HepG2 (cell line): ENCODE results near the gene AXIN2. TPM values are rescaled to one million over a fixed set of nuclear protein-coding genes. Genes with fewer than 3 reads are reported as not detected.

Experiments
- ATAC-seq: fragments of 200-7000 bp; cut with Tn5 transposase; 3 replicates; pipeline ENCODE4 v1.9.1; 2020; ENCODE audit warnings: mild to moderate bottlenecking, moderate library complexity
- BruUV-seq: library from RNA; stranded (reverse); fragments of 400-500 nt; replicated peaks from 2 replicates; lab custom pipeline; 2021; lab: Mats Ljungman, UMichigan
- CTCF ChIA-PET: fragments of 300-600 bp; formaldehyde crosslinking; extraction: SDS; loops from one replicate; lab custom pipeline; 2021; ENCODE audit warnings: low total read pairs, inconsistent platforms, low intra/inter-chr PET ratio; lab: Yijun Ruan, JAX
- POLR2A ChIA-PET: fragments of 350-600 bp; sonication (Branson Sonifier 250); formaldehyde crosslinking; loops from one replicate; lab custom pipeline; 2020; ENCODE audit warnings: antibody characterized with exemption, inconsistent platforms; lab: Yijun Ruan, JAX
- DNase-seq: peaks from one replicate; pipeline ENCODE4 v3.0.0-alpha.2; 2015; ENCODE audit warnings: low spot score
- FAIRE-seq: peaks from 3 replicates; lab custom pipeline; 2011; peaks lifted over from hg19 to GRCh38; lab: Jason Lieb, UNC
- H2AFZ ChIP-seq: one replicate; pipeline ENCODE4 v1.6.1; 2011; ENCODE audit warnings: low read length, inconsistent platforms
- H3K27ac ChIP-seq: fragments of 300-600 bp; 3 replicates; pipeline ENCODE4 v1.8.0; 2011; ENCODE audit warnings: mixed run types, mild to moderate bottlenecking, mixed read lengths, low read length, inconsistent platforms; ENCODE audit not compliant: insufficient read depth; ENCODE audit errors: extremely low read length
- H3K27me3 ChIP-seq, 2 experiments: fragments of 200-600 bp in 1 of 2; 2 replicates in 1 of 2; 3 replicates in 1 of 2; pipeline versions ENCODE4 v1.6.0 to v1.8.0; 2011; ENCODE audit warnings: low read length in 2 of 2, mild to moderate bottlenecking in 2 of 2, moderate library complexity in 2 of 2, inconsistent platforms in 1 of 2; ENCODE audit not compliant: insufficient read depth in 2 of 2, control insufficient read depth in 1 of 2
- H3K36me3 ChIP-seq, 2 experiments: fragments of 200-600 bp in 1 of 2; replicated peaks in 1 of 2; 2 replicates in 1 of 2; 3 replicates in 1 of 2; pipeline versions ENCODE4 v1.5.1 to v1.8.0; 2011; ENCODE audit warnings: low read length in 2 of 2, inconsistent platforms in 1 of 2; ENCODE audit not compliant: insufficient read depth in 2 of 2, control insufficient read depth in 1 of 2
- H3K4me1 ChIP-seq: 2 replicates; pipeline ENCODE4 v1.5.1; 2012; ENCODE audit warnings: low read length, inconsistent platforms; ENCODE audit not compliant: insufficient read depth
- H3K4me2 ChIP-seq: 2 replicates; pipeline ENCODE4 v1.6.0; 2011; ENCODE audit warnings: low read depth, low read length, inconsistent platforms
- H3K4me3 ChIP-seq, 3 experiments: fragments of 200-600 bp in 1 of 3; sonication (generic), shearing (Covaris generic) in 1 of 3; replicated peaks in 1 of 3; 2 replicates each; pipeline ENCODE4 v1.5.1; 2011 to 2016; ENCODE audit warnings: low read length in 3 of 3, inconsistent platforms in 2 of 3, low read depth in 2 of 3, mild to moderate bottlenecking in 2 of 3, control low read depth in 1 of 3, mixed read lengths in 1 of 3; ENCODE audit not compliant: insufficient read depth in 1 of 3
- H3K79me2 ChIP-seq: one replicate; pipeline ENCODE4 v1.6.1; 2011; ENCODE audit warnings: low read length, inconsistent platforms; ENCODE audit not compliant: insufficient read depth
- H3K9ac ChIP-seq: 2 replicates; pipeline ENCODE4 v1.6.0; 2011; ENCODE audit warnings: mild to moderate bottlenecking, low read depth, low read length, inconsistent platforms; ENCODE audit not compliant: insufficient read depth
- H3K9me3 ChIP-seq: 2 replicates; pipeline ENCODE4 v1.5.1; 2012; ENCODE audit warnings: mild to moderate bottlenecking, low read length
- H4K20me1 ChIP-seq: 2 replicates; pipeline ENCODE4 v1.6.0; 2011; ENCODE audit warnings: inconsistent platforms, mild to moderate bottlenecking, low read length, moderate library complexity; ENCODE audit not compliant: insufficient read depth
- HNRNPL ChIP-seq: fragments of 200-400 bp; formaldehyde crosslinking; IDR thresholded peaks from 2 replicates; pipeline ENCODE4 v1.6.1; 2017; ENCODE audit warnings: mild to moderate bottlenecking, low read depth, low read length
- KDM2A ChIP-seq: sonication (generic); formaldehyde crosslinking; IDR thresholded peaks from 2 replicates; pipeline ENCODE4 v1.4.0; 2020; ENCODE audit warnings: low read depth, missing genetic modification reagents, borderline replicate concordance
- NFATC3 ChIP-seq: sonication (generic); formaldehyde crosslinking; IDR thresholded peaks from 2 replicates; pipeline ENCODE4 v1.5.1; 2020; ENCODE audit warnings: mild to moderate bottlenecking, missing genetic modification reagents
- RBM22 ChIP-seq: fragments of 200-400 bp; formaldehyde crosslinking; optimal IDR thresholded peaks from 2 replicates; pipeline ENCODE3; 2017; ENCODE audit warnings: mild to moderate bottlenecking, low read length, moderate library complexity
- ZNF343 ChIP-seq: sonication (generic); formaldehyde crosslinking; IDR thresholded peaks from 2 replicates; pipeline ENCODE4 v1.4.0; 2020; ENCODE audit warnings: mild to moderate bottlenecking, missing genetic modification reagents
- ZNF543 ChIP-seq: sonication (generic); formaldehyde crosslinking; IDR thresholded peaks from 2 replicates; pipeline ENCODE4 v1.4.0; 2020; ENCODE audit warnings: mild to moderate bottlenecking, missing genetic modification reagents
- WGBS: methylation state at CpG from one replicate; pipeline ENCODE4 v1.1.6; 2017; ENCODE audit warnings: low lambda C conversion rate; 5-methylcytosine and 5-hydroxymethylcytosine counted together
- in situ Hi-C: cut with HindIII; loops from 2 replicates; pipeline ENCODE4 v1.10.0; 2017; ENCODE audit warnings: low pct_unique_long_range_greater_than_20kb; ENCODE audit not compliant: extremely low pct_ligation_motif_present
- intact Hi-C: fragments of 100-400 bp; cut with micrococcal nuclease; formaldehyde crosslinking; loops from one replicate; pipeline ENCODE4 v1.10.0; 2022; ENCODE audit not compliant: unreplicated experiment
- polyA plus RNA-seq, 8 experiments: library from polyadenylated mRNA; depleted of rRNA in 3 of 8; stranded (reverse) in 7 of 8; unstranded in 1 of 8; fragments of >200 nt; fragmentation: Illumina TruSeq in 4 of 8; extraction: Trizol in 4 of 8; gene quantifications; 2 replicates each; pipeline versions ENCODE4 v1.2.1 to v1.2.3, GENCODE V29; 2011 to 2016; ENCODE audit warnings: low read depth in 4 of 8, missing spikeins in 1 of 8, mixed read lengths in 1 of 8; ENCODE audit not compliant: insufficient read depth in 1 of 8
- total RNA-seq, 5 experiments: library from RNA; depleted of rRNA; stranded (reverse); fragments of >200 nt; fragmentation: Illumina TruSeq; extraction: Trizol; gene quantifications; 2 replicates each; pipeline ENCODE4 v1.2.3, GENCODE V29; 2016; ENCODE audit warnings: low read depth in 1 of 5
- TF ChIP-seq, protein P1 (sequence below): sonication (generic); formaldehyde crosslinking; IDR thresholded peaks from 2 replicates; pipeline ENCODE4 v1.5.0; 2020; ENCODE audit warnings: mild to moderate bottlenecking, missing genetic modification reagents, borderline replicate concordance
- TF ChIP-seq, protein P2 (sequence below): sonication (generic); formaldehyde crosslinking; IDR thresholded peaks from 2 replicates; pipeline ENCODE4 v1.4.0; 2020; ENCODE audit warnings: missing genetic modification reagents, low read depth, mild to moderate bottlenecking, borderline replicate concordance

AXIN2 gene
- total and polyA plus RNA-seq, 2 of the 13 experiments (the other 11 are each of a cell fraction or from before 2014, with no cell fraction given) = 58.6 to 63.4 TPM

DNA sequence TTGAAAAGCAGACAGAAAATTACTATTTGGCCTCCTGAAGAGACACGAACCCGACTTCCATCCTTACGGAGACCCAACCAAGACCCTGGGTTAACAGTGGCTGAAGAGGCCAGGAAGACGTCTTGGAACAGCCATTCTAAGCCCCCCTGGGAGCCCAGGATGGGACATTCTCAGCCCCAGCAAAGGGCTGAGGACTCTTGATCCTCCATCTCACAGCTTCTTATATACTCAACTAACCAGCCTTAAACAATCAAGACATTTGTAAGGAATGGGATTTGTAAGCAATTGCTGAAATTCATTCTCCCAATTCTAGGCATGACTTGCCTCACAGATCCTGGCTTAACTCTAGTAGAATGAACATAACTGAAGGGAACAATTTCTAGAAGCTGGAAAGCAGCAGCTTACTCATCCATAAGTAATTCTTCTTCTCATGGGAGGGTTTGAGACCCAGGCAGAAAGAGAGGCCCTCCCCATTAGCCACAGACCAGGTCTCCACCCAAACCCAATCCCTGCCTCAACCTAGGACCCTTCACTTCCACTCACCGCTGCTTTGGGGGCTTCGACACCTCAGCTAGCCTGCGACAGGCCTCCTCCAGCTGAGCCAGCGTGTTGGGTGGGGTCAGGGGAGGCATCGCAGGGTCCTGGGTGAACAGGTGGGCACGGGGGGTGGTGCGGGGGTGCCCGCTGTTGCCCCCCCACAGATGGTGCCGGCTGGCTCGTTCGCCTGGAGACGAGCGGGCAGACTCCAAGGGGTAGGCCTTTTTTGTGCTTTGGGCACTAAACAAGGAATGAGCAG lies 25.5 kb downstream of the AXIN2 start:
- intact Hi-C loops = no loop called here
- TF ChIP-seq, protein P1, sequence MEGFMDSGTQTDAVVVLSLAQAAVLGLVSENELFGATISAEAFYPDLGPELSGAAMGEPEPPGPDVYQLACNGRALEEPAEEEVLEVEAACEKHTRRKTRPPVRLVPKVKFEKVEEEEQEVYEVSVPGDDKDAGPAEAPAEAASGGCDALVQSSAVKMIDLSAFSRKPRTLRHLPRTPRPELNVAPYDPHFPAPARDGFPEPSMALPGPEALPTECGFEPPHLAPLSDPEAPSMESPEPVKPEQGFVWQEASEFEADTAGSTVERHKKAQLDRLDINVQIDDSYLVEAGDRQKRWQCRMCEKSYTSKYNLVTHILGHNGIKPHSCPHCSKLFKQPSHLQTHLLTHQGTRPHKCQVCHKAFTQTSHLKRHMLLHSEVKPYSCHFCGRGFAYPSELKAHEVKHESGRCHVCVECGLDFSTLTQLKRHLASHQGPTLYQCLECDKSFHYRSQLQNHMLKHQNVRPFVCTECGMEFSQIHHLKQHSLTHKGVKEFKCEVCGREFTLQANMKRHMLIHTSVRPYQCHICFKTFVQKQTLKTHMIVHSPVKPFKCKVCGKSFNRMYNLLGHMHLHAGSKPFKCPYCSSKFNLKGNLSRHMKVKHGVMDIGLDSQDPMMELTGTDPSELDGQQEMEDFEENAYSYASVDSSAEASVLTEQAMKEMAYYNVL = no peak
- peak; percentile 95 for TF ChIP-seq RBM22
- no peak for TF ChIP-seq ZNF343 (CRISPR knock-in tag)
- TF ChIP-seq, protein P2, sequence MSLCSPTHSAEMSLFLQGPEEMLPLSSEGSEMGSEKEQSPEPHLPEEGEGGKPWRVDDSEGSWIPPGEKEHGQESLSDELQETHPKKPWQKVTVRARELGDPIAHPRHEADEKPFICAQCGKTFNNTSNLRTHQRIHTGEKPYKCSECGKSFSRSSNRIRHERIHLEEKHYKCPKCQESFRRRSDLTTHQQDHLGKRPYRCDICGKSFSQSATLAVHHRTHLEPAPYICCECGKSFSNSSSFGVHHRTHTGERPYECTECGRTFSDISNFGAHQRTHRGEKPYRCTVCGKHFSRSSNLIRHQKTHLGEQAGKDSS (CRISPR knock-in tag) = no peak
- no peak for TF ChIP-seq NFATC3 (CRISPR knock-in tag)
- no peak for TF ChIP-seq KDM2A
- no peak for TF ChIP-seq ZNF543
- TF ChIP-seq HNRNPL = 0 out of 2 replicates have a peak, but pooled peaks have one; percentile 30
- TF ChIP-seq, all 625 proteins: peak for 2
- peaks cover 92% of the 10 kb centered on the region for H4K20me1 ChIP-seq
- H3K9me3 ChIP-seq = no peaks in the 10 kb centered on the region
- in situ Hi-C loops = loop anchor here (25.0 kb wide), 1 partner anchor 626 kb away; no protein-coding TSS in a partner anchor
- no peak overlapping the region for H3K27ac ChIP-seq
- over 99% methylated on average over 17 of the region's 17 CpGs for WGBS
- no peaks in the 10 kb centered on the region for H3K27me3 ChIP-seq
- no peak overlapping the region for H3K9ac ChIP-seq
- no TSS peak for BruUV-seq
- H3K4me3 ChIP-seq = no peak overlapping the region
- DNase-seq (no peak), FAIRE-seq (no peak), ATAC-seq (no peak)
- H3K4me1 ChIP-seq = peaks cover 32% of the 10 kb centered on the region
- ChIA-PET POLR2A (no interaction called here), CTCF (no interaction called here)
- no peak overlapping the region for H2AFZ ChIP-seq
- peaks cover 76 to 100% of the 10 kb centered on the region in 2 experiments for H3K36me3 ChIP-seq
- H3K4me2 ChIP-seq = no peak overlapping the region
- peaks cover 17% of the 10 kb centered on the region for H3K79me2 ChIP-seq
